Measurements from ENCODE around the gene WFDC1.

DNA sequence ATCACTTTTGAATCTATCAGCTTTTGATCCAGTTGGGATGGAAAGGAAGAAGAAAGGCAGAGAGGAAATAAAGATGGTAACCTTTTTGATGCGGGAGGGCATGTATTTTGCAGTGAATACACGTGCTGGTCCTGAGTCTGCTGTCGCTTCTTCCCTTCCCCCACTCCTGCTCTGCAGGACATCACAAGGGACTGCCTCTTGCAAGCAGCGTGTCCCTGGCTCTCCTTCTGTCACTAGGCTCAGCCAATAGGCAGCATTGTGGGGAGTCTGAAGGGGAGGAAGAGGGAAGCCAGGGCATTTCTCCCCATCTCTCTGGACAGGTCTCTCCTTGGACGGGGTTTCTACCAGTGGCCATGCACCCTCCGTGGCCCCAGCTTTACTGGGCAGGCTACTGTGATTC is 15.7 kb upstream of the WFDC1 start:
- TF ChIP-seq, protein P1, sequence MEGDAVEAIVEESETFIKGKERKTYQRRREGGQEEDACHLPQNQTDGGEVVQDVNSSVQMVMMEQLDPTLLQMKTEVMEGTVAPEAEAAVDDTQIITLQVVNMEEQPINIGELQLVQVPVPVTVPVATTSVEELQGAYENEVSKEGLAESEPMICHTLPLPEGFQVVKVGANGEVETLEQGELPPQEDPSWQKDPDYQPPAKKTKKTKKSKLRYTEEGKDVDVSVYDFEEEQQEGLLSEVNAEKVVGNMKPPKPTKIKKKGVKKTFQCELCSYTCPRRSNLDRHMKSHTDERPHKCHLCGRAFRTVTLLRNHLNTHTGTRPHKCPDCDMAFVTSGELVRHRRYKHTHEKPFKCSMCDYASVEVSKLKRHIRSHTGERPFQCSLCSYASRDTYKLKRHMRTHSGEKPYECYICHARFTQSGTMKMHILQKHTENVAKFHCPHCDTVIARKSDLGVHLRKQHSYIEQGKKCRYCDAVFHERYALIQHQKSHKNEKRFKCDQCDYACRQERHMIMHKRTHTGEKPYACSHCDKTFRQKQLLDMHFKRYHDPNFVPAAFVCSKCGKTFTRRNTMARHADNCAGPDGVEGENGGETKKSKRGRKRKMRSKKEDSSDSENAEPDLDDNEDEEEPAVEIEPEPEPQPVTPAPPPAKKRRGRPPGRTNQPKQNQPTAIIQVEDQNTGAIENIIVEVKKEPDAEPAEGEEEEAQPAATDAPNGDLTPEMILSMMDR (IDR thresholded peaks at IDR 0.05; ENCODE audit: low read depth, low read length, missing input control): no peak
- TF ChIP-seq JUND (IDR thresholded peaks at IDR 0.05) (no peak), HNF4G (IDR thresholded peaks at IDR 0.05) (no peak)

All from liver (tissue), 3 donors.